Right ventricle myocardium superior (tissue), 1 donor: Measurements from ENCODE around the gene STYK1. TPM values are rescaled to one million over a fixed set of nuclear protein-coding genes. Genes with fewer than 3 reads are reported as not detected.
"Not testable (repeated sequence)": the region's sequence is repeated elsewhere in the genome, so short reads cannot be mapped to it uniquely, and the experiment has no call there.

Experiments
- ATAC-seq: fragments of 200-7000 bp; cut with Tn5 transposase; one replicate; pipeline ENCODE4 v1.9.1; 2020; ENCODE audit warnings: mild to moderate bottlenecking; ENCODE audit not compliant: poor library complexity
- DNase-seq: peaks from one replicate; pipeline ENCODE4 v3.0.0-alpha.2; 2020
- intact Hi-C: fragments of 100-400 bp; cut with DNase I; formaldehyde crosslinking; loops from one replicate; pipeline ENCODE4 v1.11.2; 2022
- total RNA-seq: library from RNA; stranded (reverse); fragmentation: NEBNext Ultra II Directional; extraction: Animal tissue kit (Norgen Biotek cat#: 25700); gene quantifications from one replicate; pipeline ENCODE4 v1.2.1, GENCODE V29; 2021
- donor health status: DM: no; HTN: yes; CAD: no; lungs with severe emphysema.

Gene STYK1
- total RNA-seq, 1 donor from 2014 or later: not detected

DNA sequence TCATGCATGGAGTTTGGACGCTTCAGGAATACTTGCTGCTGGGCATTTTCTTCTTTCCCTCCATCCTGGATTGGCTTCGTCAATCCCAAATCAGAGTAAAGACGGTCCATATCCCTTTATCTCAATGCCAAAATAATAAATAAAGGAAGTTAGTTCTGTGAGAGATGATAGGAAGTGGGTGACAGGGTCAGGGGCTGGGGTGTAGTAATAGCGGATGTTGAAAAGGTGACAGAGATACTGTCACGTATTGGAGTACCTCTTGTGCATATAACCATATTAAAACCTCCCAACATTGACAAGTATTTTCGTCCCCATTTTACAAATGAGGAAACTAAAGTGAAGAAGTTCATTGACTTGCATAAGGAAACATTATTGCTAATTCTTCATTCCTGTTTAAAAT is 72.9 kb downstream of the STYK1 start:
- intact Hi-C loops: no loop called here
- DNase-seq (no peak), ATAC-seq (no peak)

- ATAC-seq: no peak
- intact Hi-C loops: no loop called here
- no peak for DNase-seq
Measured at GRCh38 chr12:10595881-10596280, 78.0 kb downstream of the STYK1 start.

GRCh38 chr12:10590966-10591365 is 82.9 kb downstream of the STYK1 start:
- ATAC-seq (no peak), DNase-seq (no peak)
- intact Hi-C loops: no loop called here

- intact Hi-C loops: no loop called here
- ATAC-seq (no peak), DNase-seq (no peak)
Measured at GRCh38 chr12:10584415-10584814, 89.4 kb downstream of the STYK1 start.

DNA sequence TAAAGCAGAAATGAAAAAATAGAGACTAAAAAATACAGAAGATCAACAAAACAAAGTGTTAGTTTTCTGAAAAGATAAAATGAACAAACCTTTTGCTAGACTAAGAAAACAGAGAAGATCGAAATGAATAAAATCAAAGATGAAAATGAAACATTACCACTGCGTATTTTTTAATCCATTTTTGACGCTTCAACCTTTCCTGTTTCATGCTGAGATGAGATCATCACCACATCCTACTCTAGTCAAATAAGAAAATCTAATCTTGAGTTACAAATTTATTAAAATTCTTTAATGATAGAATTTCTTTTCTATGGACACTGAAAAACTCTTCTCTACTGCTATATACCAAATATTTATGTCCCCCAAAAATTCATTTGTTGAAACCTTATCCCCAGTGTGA is 91.1 kb downstream of the STYK1 start:
- no peak for ATAC-seq
- DNase-seq: no peak
- intact Hi-C loops: no loop called here

- ATAC-seq, DNase-seq, intact Hi-C loops: not testable (repeated sequence)
Measured at GRCh38 chr12:10582133-10582532, 91.7 kb downstream of the STYK1 start.

DNA sequence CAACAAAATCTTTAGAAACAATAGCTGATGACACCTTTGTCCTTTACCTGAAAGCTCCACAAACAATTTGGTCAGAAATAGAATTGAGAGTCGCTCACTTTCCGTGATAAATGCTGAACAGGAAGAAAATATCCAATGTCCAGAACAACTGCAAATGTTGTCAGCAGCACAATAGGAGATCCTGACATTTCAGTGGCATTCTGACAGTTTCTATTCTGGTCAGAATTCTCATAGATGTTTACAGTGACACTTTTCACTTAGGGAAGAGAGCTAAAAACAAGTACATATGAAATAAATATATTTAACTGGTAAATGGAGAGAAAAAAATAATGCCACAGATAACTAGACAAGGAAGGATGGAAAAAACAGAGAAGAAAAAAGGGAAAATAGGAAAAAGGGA is 99.5 kb downstream of the STYK1 start:
- ATAC-seq: no peak
- intact Hi-C loops: no loop called here
- no peak for DNase-seq

GRCh38 chr12:10572021-10572490 is 101.8 kb downstream of the STYK1 start:
- ATAC-seq, DNase-seq, intact Hi-C loops: not testable (repeated sequence)

DNA sequence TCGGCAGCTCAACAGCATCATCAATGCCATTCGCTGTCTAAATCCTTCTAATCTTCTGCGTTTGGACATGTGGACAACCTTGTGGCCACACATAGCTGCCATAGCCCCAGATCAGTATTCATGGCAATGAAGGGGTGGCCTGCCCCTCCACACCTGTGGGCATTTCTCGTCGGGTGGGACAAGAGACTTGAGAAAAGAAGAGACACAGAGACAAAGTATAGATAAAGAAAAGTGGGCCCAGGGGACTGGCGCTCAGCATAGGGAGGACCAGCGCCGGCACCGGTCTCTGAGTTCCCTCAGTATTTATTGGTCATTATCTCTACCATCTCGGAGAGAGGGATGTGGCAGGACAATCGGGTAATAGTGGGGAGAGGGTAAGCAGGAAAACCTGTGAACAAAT is 102.7 kb downstream of the STYK1 start:
- DNase-seq: no peak
- intact Hi-C loops: no loop called here
- ATAC-seq: no peak

Other genes with a start within 250 kb of the STYK1 start
- gene KLRC2, start 238.0 kb downstream of the STYK1 start, total RNA-seq: not detected
- not detected for gene KLRC1, start 220.7 kb downstream of the STYK1 start, total RNA-seq
- 0.35 TPM for gene EIF2S3B, start 168.2 kb downstream of the STYK1 start, total RNA-seq
- 14.0 TPM for gene MAGOHB, start 60.4 kb downstream of the STYK1 start, total RNA-seq
- 535 TPM for gene YBX3, start 49.3 kb upstream of the STYK1 start, total RNA-seq
- gene TAS2R7, start 128.6 kb upstream of the STYK1 start, total RNA-seq: not detected
- not detected for gene TAS2R8, start 133.2 kb upstream of the STYK1 start, total RNA-seq
- gene TAS2R9, start 136.1 kb upstream of the STYK1 start, total RNA-seq: 0.22 TPM
- not detected for gene TAS2R10, start 152.3 kb upstream of the STYK1 start, total RNA-seq
- gene PRR4, start 175.4 kb upstream of the STYK1 start, total RNA-seq: 1.1 TPM
- gene PRH1, start 210.2 kb upstream of the STYK1 start, total RNA-seq: 2.5 TPM
- 0.27 TPM for gene TAS2R13, start 235.5 kb upstream of the STYK1 start, total RNA-seq